NOMO-1 (cell line): Measurements from ENCODE around the gene IL24.
"Not testable (repeated sequence)": the region's sequence is repeated elsewhere in the genome, so short reads cannot be mapped to it uniquely, and the experiment has no call there.

Experiments
- DNase-seq, 2 experiments: peaks; one replicate each; lab custom pipeline; 2025; ENCODE audit not compliant: unreplicated experiment in 2 of 2; lab: John Stamatoyannopoulos, UW

The IL24 gene, protein sequence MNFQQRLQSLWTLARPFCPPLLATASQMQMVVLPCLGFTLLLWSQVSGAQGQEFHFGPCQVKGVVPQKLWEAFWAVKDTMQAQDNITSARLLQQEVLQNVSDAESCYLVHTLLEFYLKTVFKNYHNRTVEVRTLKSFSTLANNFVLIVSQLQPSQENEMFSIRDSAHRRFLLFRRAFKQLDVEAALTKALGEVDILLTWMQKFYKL

DNA sequence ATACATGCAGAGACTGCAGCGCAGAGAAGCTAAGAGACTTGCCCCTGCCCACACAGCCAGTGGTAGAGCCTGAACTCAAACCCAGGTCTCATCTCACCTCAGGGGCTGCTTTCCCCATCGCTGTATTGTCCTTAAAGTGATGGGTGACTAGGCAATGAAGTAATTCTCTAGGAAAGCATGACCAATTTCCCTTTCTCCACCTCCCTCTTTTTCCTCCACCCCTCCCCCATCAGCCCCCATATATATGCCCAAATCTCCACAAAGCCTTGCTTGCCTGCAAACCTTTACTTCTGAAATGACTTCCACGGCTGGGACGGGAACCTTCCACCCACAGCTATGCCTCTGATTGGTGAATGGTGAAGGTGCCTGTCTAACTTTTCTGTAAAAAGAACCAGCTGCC, at the start of gene IL24:
IL24 (plus strand) TSS at position 269 of the 400 bp plus-strand sequence. CDS start 390 bp downstream, outside the sequence.
- no peak for DNase-seq

DNA sequence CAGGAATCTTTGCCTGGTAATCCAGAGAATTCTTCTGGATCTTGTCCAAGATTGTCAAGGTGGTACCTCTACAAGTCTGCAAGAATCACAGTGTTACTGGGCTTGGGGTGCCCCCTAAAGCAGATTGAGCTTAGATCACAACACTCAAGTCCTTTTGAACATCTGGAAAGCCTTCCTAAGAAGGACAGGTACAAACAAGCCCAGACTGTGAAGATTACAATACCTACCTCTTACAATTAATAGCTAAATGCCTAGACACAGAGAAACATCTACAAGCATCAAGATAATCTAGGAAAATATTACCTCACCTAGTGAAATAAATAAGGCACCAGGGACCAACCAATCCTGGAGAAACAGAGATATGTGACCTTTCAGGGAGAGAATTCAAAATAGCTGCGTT, 49.3 kb upstream of the IL24 start:
- no peak for DNase-seq

DNA sequence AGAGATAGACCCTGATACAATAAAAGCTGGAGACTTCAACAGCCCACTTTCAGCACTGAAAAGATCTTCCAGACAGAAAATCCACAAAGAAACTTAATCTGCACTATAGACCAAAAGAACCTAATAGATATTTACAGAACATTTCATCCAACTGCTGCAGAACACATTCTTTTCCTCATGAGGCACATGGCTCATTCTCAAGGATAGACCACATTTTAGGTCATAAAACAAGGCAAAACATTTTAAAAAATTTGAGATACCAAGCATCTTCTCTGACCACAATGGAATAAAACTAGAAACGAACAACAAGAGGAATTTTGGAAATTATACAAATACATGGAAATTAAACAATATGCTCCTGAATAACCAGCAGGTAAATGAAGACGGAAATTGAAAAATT, 46.8 kb upstream of the IL24 start:
- DNase-seq: no peak

DNA sequence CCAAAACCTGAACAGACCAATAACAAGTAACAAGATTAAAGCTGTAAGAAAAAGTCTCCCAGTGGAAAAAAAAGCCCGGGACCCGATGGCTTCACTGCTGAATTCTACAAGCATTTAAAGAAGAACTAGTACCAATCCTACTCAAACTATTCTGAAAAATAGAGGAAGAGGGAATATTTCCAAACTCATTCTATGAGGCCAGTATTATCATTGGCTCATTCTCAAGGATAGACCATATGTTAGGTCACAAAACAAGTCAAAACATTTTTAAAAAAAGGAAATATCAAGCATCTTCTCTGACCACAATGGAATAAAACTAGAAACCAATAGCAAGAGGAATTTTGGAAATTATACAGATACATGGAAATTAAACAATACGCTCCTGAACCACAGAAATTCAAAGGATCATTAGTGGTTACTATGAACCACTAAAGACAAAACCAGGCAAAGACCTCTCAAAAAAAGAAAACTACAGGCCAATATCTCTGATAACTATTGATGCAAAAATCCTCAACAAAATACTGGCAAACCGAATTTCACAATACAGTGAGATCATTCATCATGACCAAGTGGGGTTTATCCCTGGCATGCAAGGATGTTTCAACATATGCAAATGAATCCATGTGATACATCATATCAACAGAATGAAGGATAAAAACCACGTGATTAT, 45.8 kb upstream of the IL24 start:
- peak in 1 of 2 experiments; percentile 5 for DNase-seq

DNA sequence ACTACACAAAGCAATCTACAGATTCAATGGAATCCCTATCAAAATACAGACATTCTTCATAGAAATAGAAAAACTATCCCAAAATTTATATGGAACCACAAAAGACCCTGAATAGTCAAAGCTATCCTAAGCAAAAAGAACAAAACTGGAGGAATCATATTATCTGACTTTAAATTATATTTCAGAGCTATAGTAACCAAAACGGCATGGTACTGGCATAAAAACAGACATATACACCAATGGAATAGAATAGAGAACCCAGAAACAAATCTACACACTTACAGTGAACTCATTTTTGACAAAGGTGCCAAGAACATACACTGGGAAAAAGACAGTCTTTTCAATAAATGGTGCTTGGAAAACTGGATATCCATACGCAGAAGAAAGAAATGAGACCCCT, 44.6 kb upstream of the IL24 start:
- DNase-seq: not testable (repeated sequence)

DNA sequence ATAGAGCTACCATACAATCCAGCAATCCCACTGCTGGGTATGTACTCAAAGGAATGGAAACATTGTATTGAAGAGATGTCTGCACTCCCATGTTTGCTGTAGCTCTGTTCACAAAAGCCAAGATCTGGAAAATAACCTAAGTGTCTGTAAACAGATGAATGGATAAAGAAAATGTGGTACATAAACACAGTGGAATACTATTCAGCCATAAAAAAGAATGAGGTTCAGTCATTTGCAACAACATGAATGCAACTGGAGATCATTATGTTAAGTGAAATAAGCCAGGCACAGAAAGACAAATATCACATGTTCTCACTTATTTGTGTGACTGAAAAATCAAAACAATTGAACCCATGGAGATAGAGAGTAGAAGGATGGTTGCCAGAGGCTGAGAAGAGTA, 43.5 kb upstream of the IL24 start:
- not testable (repeated sequence) for DNase-seq

DNA sequence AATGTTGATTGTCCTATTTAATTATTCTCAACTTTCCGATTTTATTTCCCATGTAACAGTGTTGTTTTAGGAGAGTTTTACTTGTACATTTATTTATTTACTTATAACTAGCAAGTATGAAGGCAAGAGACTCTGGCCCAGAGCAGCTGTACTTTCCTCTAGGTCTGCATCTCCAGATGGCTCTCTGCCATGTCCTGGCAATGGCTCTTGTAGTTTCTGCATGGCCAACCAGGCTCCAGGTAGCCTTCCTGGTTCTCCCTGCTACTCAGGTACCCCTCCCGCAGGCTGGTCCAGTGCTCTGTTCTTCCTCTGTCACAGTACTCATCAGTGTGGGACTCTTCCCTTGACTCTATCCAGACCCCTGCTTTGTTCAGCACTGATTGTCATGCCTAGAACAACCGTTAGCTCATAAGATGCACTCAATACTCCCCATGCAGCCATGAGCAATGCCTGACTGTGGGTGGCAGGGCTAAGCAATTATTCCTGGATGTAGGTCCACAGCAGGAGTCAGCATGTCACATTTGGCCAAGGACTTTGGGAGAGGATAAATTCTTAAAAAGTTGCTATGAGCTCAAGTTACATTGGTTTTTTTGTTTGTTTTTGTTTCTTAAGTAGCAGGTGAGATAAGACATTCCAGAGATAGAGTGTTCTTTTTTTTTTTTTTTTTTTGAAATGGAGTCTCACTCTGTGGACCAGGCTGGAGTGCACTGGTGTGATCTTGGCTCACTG, 42.7 kb upstream of the IL24 start:
- DNase-seq: no peak

DNA sequence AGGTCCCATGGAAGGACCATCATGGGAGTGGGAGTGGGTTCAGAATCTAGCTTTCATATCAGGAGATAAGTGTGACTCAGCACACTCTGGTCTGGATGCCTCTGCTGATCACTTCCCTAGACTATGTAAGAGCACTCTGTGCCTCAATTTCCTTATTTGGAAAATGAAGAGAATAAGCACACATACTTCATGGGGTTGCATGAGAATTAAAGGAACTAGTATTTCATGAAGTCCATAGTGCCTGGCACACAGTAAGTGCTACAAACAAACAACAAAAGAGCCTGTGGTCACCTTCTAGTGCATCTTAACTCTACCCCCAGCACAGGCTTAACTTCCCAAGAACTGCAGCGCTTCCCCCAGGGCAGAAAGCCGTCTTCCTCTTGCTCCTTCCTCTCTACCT, 41.4 kb upstream of the IL24 start:
- no peak for DNase-seq

DNA sequence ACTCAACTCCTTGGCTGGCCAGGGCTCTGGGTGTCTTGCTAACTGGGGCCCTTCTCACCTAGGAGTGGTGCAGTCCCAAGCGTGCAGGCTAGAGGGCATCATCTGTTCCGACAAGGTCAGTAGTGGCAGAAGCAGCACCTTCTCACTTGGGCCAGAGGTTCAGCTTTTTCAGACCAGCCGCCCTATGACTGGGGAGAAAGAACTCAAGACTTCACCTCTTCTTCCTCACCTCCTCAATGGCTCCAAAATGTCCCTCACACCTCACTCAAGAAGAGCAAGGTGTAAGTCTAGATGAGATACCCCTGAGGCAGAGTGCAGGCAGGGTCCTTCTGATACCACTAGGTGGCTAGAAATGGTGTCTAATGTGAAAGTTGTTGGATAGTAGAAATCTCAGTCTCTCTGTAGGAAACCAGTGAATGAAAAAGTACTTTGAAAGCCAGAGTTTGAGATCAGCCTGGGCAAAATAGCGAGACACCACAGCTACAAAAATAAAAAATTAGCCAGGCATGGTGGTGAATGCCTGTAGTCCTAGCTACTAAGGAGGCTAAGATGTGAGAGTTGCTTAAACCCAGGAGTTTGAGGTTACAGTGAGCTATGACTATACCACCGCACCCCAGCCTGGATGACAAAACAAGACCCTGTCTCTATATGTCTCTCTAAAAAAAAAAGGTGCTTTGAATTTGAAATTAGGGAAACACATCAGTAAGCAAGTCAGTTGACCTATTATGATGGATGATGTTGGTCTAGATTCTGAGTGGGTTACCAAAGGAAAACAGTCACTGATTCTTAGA, 40.4 kb upstream of the IL24 start:
- no peak for DNase-seq

DNA sequence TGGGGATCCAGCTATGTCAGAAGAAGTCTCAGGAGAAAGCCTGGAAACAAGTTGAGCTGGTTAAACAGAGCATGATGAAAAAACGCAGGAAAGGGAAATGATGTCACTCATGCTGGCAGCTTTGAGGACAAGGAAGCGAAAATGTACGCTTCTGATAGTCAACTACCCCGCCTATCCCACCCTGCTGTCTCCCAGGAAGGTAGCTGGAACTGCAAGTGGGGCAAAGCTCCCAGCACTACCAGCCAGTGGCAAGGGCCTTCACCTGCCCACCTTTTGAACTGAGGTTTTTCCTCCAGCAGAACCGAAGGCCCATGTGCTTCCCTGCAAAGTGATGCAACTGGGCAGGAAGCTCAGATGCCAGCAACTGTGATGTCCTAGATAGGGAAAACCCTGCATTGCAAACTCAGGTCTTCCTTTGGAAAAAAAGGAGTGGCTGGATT, 38.1 kb upstream of the IL24 start:
- DNase-seq: peak in 1 of 2 experiments; percentile 4

DNA sequence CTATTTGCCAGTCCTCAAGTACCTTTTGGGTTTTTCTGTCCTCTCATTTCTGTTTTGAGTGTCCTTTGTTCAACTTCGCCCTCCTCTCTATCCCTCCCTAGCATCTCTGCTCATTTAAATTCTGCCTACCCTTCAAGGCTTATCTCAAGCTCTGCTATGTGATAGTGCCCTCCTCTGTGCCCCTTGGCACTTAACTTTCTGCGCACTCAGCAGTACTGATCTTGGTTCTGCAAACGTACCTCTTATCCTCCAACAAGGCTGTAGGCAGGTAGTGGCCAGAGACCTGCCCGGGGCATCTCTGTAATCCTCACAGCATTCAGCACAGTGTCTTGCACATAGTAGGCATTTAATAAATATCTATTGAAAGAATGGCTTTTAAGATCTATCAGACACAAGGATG, 37.1 kb upstream of the IL24 start:
- no peak for DNase-seq

DNA sequence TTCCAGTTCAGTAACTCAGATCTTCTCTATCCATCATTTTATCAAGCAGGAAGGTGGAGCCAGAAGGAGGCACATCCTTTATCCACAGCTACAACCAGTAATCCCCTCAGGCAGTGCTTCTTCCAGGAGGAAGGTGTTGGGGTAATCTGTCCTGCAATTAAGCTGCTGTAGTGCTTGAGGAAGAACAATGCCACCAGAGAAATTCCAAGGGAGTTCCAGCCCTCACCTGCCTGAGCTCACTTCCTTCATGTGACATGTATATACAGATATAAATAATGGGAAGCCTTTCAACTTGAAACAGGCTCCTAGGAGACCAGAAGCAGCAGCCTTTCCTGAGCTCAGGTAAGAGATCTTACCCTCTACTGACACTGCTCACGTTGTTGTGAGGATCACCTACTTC, 34.0 kb upstream of the IL24 start:
- no peak for DNase-seq

DNA sequence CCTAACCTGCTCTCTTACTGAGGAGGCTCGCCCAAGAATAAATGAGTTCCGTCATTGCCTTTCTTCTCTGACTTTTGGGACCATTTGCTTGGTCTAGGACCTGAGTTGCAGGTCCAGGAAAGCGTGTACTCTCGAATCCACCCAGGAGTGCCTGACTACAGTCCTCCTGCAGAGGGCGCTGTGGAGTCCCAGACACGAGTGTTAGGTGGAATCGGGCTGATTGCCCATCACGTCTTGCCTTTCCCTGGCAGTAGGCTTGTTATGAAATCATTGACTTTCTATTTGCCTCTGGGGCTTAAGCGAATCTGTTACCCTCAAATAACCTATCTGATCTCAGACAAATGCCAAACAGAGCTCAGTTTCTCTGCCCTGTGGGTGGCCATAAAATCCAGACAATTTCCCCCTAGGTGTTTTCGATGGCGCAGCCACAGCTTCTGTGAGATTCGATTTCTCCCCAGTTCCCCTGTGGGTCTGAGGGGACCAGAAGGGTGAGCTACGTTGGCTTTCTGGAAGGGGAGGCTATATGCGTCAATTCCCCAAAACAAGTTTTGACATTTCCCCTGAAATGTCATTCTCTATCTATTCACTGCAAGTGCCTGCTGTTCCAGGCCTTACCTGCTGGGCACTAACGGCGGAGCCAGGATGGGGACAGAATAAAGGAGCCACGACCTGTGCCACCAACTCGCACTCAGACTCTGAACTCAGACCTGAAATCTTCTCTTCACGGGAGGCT, 32.1 kb upstream of the IL24 start, which contains the start of gene IL20:
IL20 (plus strand) TSS at position 685 of the 733 bp plus-strand sequence. CDS start 230 bp downstream, outside the sequence.
- DNase-seq: peak; percentile 63 to 67

DNA sequence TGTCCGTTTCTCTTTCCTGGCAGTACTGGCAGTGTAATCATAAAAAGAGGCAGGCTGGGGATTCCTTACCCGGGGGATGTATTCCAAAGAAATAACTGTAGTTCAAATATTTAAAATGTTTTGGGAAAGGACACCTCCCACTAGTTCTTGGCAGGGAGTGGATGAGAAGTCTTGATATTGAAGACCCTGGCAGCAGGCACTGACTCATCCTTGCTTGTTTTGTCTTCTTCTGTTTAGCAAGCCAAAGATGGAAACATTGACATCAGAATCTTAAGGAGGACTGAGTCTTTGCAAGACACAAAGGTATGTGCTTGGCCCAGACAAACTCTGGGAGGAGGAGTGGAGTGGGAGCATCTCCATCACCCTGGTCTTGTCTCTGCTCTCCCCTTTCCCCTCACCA, 31.2 kb upstream of the IL24 start:
- DNase-seq: no peak

DNA sequence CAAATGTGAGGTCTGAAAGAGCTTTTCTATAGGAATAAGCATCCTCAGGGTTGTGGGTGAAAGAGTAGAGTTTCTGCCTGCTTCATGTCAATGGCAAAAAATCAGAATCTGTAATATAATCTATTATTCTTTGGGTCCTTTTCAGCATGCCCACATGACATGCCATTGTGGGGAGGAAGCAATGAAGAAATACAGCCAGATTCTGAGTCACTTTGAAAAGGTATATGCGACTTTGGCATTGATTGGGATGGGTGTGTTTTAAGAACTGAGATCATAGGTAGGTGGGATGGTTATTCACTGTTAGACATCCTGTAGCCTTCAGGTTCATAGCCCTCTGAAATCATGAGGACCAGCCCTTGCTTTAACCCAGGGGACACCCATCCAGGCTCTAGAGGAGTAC, 30.0 kb upstream of the IL24 start:
- DNase-seq: no peak

DNA sequence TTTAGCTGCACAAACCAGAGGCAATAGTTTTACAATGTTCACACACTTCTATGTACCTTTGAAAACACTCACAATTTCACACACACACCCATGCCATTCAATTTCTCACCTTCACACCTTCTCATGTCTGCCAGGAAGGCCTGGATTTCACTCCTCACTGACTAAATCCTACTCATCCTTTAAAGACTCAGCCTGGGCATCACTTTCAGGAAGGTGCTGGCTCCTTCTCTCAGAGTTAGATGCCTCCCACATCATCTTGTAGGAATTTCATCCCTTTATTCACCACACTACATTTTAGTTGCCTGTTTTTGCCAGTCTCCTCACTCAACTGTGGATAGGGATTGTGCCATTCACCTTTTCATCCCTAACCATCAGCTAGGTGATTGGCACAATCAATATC, 29.5 kb upstream of the IL24 start:
- no peak for DNase-seq

DNA sequence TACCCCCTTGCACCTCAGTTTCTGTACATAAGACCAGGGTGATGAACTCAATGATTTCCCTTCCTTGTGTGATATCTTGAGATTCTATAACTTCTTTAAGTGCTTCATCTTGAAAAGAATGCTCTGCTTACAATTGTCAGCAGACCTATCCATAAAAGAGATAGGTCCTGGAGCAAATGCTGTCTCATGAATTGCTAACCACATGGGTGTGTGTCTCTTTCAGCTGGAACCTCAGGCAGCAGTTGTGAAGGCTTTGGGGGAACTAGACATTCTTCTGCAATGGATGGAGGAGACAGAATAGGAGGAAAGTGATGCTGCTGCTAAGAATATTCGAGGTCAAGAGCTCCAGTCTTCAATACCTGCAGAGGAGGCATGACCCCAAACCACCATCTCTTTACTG, 29.0 kb upstream of the IL24 start:
- no peak for DNase-seq

DNA sequence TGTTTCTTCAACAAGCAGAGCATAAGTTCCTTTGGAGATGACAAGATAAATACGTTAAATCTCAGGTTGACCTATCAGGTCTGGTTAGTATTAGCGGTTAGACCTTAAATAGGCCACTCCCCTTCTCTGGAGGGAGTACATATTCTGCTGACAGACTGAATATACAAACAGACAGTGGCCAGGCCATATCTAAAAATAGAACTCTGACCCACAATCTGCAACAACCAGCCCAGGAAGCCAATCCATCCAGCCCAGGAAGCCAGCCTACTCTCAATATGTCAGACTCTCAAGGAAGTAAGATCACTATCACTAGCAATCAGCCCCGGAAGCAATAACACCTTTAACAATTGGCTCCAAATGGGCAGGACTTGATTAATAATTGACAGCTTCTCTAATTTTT, 25.1 kb upstream of the IL24 start:
- DNase-seq: no peak

DNA sequence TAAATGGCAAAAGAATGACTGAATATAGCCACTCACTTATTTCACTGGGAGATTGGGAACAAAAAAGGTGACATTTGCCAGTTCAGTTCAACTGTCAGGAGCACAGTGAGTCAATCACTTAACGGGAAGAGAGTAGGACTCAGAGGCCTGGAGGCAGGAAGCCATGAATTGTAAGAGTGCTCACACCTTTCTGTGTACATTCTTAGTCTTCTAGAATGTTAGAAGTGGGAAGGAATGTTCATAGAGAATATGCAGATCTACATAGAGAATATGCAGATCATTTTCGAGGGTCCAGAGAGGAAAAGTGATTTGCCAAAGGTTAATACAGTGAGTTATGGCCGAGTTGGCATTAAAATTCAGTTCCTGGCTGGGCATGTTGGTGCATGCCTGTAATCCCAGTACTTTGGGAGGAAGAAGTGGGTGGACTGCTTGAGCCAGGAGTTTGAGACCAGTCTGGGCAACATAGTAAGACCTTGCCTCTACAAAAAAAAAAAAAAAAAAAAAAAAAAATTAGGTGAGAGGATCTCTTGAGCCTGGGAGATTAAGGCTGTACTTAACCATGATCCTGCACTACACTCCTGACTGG, 23.5 kb upstream of the IL24 start:
- DNase-seq: no peak

DNA sequence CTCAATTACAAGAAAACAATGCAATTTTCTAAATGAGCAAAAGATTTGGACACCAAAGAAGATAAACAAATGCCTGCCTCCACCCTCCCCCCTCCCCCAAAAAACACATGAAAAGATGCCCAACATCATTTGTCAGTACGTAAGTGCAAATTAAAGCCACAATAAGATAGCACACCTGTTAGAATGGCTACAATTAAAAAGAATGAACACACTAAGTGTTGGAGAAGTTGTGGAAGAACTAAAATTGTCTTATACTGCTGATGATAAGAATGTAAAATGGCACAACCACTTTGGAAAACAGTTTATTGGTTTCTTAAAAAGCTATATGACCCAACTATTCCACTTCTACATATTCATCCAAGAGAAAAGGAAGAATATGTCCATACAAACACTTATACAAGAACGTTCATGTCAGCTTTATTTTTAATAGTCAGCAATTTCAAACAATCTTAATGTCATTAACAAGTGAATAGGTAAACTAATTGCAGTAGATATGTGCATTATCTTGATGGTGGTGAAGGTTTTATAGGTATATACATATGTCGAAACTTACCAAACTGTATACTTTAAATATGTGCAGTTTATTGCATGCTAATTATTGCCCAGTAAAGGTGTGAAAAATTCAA, 21.4 kb upstream of the IL24 start:
- DNase-seq: no peak
